ELF-1 (cell line): ENCODE measurements around the gene CABP2.
"Not testable (repeated sequence)": the region's sequence is repeated elsewhere in the genome, so short reads cannot be mapped to it uniquely, and the experiment has no call there.

Experiments used
- DNase-seq: peaks from one replicate; pipeline ENCODE4 v3.0.0-alpha.2; 2016; ENCODE audit warnings: low read depth, low spot score

Gene CABP2

GRCh38 chr11:67522844-67523555 is at the start of gene CABP2:
Gene CABP2 (minus strand): TSS chr11:67523446. CDS start chr11:67523326, 120 bp downstream.
- DNase-seq: no peak

GRCh38 chr11:67572747-67573419 is 49.6 kb upstream of the CABP2 start:
- peak; percentile 78 for DNase-seq

GRCh38 chr11:67572305-67572704 is 49.1 kb upstream of the CABP2 start:
- no peak for DNase-seq

- DNase-seq: no peak
Observed at GRCh38 chr11:67571443-67571842, 48.2 kb upstream of the CABP2 start.

- no peak for DNase-seq
Observed at GRCh38 chr11:67564230-67564629, 41.0 kb upstream of the CABP2 start.

GRCh38 chr11:67563705-67564114 is 40.5 kb upstream of the CABP2 start:
- peak; percentile 70 for DNase-seq

- peak; percentile 9 for DNase-seq
Observed at GRCh38 chr11:67562963-67563704, 39.9 kb upstream of the CABP2 start.

GRCh38 chr11:67561971-67562619 is 38.8 kb upstream of the CABP2 start:
- no peak for DNase-seq

- DNase-seq: no peak
Observed at GRCh38 chr11:67558084-67558772, 35.0 kb upstream of the CABP2 start.

GRCh38 chr11:67556244-67556643 is 33.0 kb upstream of the CABP2 start:
- DNase-seq: no peak

- DNase-seq: not testable (repeated sequence)
Observed at GRCh38 chr11:67551697-67552096, 28.5 kb upstream of the CABP2 start.

GRCh38 chr11:67551127-67551526 is 27.9 kb upstream of the CABP2 start:
- no peak for DNase-seq

GRCh38 chr11:67548555-67549110 is 25.4 kb upstream of the CABP2 start:
- no peak for DNase-seq

- not testable (repeated sequence) for DNase-seq
Observed at GRCh38 chr11:67548112-67548511, 24.9 kb upstream of the CABP2 start.

- DNase-seq: peak; percentile 17
Observed at GRCh38 chr11:67545280-67545679, 22.0 kb upstream of the CABP2 start.

- DNase-seq: no peak
Observed at GRCh38 chr11:67544616-67545242, 21.5 kb upstream of the CABP2 start.

- no peak for DNase-seq
Observed at GRCh38 chr11:67543585-67543984, 20.3 kb upstream of the CABP2 start.

- no peak for DNase-seq
Observed at GRCh38 chr11:67542971-67543370, 19.7 kb upstream of the CABP2 start.

GRCh38 chr11:67542169-67542568 is 18.9 kb upstream of the CABP2 start:
- no peak for DNase-seq

GRCh38 chr11:67541198-67541597 is 18.0 kb upstream of the CABP2 start:
- DNase-seq: no peak

GRCh38 chr11:67539550-67539949 is 16.3 kb upstream of the CABP2 start:
- DNase-seq: no peak
